Measurements from ENCODE around the gene UBE2QL1.

DNA sequence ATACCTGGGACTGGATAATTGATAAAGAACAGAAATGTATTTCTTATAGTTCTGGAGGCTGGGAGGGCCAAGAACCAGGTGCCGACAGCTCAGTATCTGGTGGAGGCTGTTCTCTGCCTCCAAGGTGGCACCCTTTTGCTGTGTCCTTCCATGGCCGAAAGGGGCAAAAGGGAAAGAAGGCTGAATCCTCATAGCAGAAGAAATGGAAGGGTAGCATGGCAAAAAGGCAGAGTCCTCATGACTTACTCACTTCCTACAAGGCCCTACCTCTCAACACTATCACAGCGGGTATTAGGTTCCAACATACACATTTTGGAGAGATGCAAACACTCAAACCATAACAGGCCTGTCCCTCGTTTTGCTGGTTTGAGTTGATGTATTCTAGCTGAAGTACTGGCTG lies 45.2 kb upstream of the UBE2QL1 start:
- TF ChIP-seq POLR2A (IDR thresholded peaks at IDR 0.05) (no peak), EP300 (IDR thresholded peaks at IDR 0.05) (no peak)
- TF ChIP-seq, protein P1, sequence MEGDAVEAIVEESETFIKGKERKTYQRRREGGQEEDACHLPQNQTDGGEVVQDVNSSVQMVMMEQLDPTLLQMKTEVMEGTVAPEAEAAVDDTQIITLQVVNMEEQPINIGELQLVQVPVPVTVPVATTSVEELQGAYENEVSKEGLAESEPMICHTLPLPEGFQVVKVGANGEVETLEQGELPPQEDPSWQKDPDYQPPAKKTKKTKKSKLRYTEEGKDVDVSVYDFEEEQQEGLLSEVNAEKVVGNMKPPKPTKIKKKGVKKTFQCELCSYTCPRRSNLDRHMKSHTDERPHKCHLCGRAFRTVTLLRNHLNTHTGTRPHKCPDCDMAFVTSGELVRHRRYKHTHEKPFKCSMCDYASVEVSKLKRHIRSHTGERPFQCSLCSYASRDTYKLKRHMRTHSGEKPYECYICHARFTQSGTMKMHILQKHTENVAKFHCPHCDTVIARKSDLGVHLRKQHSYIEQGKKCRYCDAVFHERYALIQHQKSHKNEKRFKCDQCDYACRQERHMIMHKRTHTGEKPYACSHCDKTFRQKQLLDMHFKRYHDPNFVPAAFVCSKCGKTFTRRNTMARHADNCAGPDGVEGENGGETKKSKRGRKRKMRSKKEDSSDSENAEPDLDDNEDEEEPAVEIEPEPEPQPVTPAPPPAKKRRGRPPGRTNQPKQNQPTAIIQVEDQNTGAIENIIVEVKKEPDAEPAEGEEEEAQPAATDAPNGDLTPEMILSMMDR (IDR thresholded peaks at IDR 0.05), result no peak

Data from gastroesophageal sphincter (tissue), 3 donors.